HG03439 (cell line): Measurements from ENCODE around the gene SCT.
A peak's percentile ranks its signal among the peaks of the same experiment; 100 is the strongest.

Source experiments
- ATAC-seq: cut with Tn5 transposase; IDR thresholded peaks from one replicate; pipeline ENCODE4 v1.9.1; 2021; ENCODE audit warnings: mild to moderate bottlenecking, moderate library complexity; ENCODE audit not compliant: unreplicated experiment

SCT gene

DNA sequence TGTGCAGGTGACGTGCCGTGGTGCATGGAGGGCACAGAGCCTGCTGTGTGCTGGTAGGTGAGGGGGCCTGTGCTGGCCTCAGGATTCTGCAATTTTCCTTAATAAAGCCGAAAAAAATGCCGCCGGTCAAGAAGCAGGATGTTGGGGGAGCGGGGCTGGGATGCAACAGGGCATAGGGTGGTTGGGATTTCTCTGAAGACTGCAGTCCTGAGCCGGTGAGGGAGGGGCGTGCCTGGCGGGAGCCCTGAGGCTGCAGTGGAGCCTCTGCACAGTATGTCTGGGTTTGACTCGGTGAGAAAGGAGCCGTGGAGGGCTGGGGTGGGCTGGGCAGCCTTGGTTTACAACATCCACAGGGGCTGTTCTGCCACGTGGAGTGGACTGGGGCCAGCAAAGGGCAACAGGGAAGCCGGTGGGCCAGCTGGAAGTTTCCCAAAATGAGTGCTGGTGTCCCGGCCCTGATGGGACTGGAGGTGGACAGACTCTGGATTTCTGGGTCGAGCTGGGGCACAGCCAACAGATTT, 3.6 kb downstream of the SCT start:
- no peak for ATAC-seq

DNA sequence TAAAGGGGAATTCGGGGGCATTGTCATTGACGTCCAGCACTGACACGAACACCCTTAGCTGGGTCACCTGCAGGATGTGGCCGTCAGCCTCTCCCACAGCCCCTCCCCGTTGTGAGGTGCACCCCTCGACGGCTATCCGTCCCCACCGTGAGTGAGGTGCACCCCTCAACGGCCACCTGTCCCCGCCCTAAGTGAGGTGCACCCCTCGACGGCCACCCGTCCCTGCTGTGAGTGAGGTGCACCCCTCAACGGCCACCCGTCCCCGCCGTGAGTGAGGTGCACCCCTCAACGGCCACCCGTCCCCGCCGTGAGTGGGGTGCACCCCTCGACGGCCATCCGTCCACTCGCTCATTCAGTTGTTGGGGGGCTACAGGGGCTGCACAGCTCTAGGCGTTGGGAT, 5.1 kb downstream of the SCT start:
- ATAC-seq, result no peak

DNA sequence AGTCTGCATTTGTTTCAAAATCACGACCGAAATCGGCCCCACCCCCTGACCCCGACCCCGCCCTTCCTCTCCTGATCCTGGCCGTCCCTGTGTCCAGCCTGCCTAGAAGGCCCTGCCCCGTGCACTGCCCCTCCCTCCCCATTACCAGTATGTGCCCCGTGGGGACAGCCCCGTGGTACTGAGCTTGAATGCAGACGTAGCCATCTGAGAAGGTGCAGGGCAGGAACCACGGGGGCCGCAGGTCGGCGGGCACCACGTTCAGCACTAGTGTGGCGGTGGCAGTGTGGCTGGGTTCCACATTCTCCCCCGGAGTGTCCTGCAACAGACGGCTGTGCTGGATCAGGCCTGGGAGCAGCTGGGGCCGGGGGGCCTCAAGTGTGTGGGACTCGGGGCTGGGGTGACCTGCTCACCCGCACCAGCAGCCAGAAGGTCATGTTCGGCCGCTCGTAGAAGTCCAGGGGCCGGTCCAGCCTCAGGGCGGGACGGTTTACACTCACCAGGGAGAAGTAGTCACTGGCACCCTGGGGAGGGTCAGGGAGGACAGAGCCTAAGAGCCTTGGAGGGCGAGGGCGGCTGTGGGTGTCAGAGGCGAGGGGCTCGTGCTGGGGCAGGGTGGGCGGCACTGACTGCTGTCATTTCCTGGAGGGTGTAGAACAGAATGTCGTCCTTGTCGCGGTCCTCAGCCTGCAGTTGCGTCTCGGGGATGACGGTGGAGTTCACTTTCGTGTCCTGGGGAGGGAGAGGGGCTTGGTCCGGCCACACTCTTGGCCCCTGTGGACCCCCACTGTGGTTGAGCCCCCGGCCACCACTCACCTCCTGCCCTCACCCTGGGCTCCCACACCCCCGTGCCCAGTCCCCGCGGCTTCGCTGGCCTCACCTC, 5.8 kb downstream of the SCT start:
- no peak for ATAC-seq

DNA sequence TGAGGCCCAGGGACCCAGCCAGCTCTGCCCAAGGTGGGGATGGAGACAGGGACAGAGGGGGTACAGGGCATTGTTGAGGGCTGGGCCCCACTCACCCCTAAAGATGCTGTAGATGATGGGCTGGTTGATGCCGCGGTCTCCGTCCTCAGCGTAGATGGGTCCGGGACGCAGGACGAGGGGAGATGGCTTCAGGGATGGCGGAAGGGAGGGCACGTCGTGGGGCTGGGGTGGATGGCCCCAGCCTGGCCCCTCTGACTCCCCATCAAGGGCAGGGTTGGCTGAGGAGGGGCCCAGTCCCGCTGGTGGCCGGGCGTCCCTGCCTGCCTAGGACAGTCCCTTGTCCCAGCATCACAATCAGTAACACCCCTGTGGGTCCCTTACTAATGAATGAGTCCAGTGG, 6.8 kb downstream of the SCT start:
- ATAC-seq, result no peak

DNA sequence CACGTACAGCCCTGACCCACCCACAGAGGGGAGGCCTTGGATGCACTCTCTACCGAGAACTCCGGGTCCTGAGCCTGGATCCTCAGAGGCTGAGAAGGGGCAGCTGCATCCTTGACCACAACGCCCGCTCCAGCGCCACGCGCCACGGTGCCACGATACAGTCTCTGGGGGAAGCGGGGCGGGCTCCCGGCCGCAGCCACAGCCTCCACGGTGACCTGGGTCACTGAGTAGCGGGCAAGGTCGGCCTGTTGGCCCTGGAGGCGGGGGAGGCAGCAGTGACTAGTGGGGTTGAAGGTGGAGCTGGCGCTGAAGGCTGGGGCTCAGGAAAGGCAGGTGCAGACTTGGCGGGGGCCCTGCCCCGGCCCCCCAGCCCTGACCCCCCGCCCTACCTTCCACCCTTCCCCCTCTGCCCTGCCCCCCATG, 7.3 kb downstream of the SCT start:
- ATAC-seq, result no peak

DNA sequence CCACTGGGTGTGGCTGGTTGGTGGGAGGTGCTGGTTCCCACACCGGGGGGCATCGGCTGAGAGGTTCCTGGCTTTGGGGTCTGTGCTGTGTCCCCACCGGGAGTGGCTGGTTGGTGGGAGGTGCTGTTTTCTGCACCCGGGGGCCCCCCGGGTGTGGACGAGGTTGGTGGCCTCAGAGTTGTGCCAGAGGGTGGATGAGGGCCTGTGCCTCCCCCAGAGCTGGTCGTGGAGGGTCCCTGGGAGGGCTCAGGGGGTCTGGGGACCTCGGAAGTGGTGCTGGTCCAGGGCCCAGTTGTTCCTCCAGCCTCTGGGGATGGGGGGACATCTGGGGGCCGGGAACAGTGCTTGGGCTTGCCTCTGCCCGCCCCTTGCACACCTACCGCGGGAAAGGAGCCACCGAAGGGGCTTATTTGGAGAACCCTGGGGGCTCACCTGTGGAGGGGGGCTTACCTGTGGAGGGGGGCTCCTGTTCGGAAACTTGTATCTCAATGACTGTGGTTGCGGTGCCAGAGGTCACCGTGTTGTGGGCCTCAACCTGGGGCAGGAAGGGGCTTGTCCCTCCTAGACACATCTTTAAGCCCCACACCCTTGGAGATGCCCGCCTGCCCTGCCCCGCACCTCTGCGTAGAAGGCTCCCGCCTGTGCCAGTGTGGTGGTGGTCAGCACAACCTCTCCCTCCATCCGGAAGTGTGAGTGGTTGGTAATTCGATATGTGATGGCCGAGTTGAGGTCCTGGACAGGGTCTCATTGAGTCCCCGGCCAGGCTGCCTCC, 7.9 kb downstream of the SCT start:
- ATAC-seq, result no peak

DNA sequence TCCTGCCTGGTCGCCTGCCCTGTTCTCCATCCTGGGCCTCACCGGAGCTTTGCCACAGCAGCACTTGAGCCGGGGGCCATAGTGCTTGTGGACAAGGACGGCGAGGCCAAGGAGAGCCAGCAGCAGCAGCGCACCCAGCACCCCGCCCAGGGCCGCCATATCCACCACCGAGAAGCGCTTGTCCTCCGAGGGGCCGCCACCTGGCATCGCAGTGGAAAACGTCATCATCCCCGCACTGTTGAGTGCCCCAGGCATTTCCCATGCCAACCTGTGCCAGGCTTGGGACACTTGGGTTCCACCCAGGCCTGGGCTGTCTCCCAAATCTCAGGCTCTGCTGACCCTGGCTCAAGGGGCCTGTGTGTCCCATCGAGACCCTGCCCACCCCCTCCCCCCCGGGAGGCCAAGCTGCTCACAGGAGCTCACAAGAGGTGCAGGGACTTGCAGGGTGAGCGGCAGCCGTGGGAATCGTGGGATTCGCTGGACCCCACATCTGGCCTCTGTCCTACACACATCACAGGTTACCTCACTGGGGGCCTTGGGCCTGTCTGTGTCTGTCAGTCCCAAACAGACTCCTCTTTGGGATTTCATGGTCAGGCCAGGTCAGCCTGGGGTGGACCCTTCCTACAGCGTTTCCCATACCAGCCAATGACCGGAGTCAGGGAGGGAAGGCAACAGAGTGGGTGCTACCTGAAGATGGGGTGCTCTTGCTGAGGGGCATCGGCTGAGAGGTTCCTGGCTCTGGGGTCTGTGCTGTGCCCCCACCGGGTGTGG, 8.9 kb downstream of the SCT start:
- no peak for ATAC-seq

DNA sequence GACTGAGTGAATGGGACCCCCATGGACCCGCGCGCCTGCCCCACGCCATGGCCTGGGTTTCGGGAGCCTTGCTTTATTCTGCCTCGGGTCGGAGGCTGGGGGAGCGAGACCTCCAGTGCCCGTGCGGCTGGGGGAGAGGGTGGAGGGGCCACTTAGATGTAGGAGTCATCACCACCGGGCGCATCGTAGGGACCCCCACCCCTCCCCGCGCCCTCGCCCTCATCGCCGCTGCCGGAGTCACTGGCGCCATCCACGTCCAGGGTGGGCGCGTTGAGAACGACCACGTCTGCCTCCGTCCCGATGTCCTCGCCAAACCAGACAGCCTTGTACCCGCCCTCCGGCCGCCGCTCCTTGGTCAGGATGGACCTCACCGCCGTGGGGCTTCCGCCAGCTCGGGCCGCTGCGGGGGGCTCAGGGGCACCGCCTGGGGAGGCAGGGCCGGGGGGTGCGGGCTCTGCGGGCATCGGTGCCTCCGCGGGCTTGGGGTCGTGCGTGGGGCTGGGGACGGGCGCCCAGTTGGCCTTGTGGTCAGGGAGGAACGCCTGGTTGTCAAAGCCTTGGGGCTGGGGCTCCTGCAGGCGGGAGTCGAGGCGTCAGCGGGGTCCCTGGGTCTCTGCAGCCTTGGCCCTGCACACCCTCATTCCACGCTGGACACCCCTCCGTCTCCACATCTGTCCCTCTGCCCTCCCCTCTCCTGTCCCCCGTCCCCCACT, 9.6 kb downstream of the SCT start:
- ATAC-seq, result no peak

DNA sequence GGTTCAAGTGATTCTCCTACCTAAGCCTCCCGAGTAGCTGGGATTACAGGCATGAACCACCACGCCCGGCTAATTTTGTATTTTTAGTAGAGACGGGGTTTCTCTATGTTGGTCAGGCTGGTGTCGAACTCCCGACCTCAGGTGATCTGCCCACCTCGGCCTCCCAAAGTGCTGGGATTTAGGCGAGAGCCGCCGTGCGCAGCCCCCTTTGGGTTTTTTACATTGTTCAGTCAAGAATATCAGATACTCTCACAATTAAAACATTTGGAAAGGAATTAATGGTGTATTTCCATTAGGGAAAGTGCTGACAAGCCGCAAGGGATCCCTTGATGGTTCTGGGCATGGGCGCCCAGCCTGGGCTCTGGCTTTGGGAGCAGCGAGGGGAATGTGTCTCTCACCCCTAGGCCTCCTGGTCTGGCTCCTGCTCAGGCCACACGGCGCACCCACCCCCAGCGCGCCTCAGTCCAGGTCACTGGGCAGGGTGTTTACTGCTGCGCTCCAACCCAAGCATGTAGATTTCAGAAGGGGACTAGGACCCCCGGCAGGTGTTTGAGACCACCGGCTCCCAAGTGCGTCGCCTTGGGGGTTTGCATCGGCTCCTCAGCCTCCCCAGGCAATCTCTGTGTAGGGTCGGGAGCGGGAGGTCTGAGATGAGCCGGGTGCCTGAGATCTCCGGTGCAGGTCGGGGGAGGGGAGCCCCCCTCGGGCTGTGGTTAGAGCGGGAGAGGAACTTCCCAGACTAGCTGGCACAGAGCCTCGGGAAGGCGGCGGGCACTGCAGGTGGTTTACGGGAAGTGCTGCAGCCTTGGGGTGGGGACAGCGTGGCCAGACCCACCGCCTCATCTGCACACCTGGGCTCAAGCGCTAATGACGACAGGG, 10.4 kb downstream of the SCT start:
- ATAC-seq, result no peak

DNA sequence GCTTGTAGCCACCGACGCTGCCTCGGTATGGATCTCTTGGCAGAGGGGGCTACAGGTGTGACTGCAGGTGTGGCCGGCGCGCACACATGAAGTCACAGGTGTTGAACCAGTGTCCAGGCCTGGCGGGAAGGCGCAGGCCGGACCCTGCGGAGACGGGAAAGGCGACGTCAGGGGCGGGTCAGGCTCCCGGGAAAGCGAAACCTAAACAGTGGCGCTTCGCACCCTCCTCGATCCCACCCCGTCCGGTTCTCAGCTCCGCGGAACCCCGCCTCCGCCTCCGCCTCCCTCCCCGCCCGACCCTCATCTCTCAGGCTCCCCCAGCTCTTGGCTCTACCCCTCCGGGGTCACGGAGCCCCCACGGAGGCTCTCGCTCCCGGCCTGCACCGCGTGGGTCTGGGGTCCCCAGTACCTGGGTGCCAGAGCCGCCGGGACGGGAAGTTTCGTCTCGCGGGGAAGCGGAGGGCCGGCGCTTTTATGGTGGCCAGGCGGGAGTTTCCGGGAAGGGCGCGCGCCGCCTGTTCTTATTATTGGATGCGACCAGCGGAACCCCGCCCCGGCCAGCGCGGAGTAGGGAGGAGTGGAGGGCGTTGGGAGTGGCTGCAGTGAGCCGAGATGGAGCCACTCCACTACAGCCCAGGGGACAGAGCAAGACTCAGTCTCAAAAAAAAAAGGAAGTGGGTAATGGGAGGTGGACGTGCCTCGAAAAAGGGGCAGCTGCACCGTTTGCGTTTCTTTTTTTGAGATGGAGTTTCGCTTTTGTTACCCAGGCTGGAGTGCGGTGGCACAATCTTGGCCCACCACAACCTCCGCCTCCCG, 11.3 kb downstream of the SCT start, which contains the start of gene IRF7:
IRF7 (minus strand) TSS at position 447 of the 816 bp plus-strand sequence. CDS start 586 bp downstream, outside the sequence.
- peak; percentile 78 for ATAC-seq

DNA sequence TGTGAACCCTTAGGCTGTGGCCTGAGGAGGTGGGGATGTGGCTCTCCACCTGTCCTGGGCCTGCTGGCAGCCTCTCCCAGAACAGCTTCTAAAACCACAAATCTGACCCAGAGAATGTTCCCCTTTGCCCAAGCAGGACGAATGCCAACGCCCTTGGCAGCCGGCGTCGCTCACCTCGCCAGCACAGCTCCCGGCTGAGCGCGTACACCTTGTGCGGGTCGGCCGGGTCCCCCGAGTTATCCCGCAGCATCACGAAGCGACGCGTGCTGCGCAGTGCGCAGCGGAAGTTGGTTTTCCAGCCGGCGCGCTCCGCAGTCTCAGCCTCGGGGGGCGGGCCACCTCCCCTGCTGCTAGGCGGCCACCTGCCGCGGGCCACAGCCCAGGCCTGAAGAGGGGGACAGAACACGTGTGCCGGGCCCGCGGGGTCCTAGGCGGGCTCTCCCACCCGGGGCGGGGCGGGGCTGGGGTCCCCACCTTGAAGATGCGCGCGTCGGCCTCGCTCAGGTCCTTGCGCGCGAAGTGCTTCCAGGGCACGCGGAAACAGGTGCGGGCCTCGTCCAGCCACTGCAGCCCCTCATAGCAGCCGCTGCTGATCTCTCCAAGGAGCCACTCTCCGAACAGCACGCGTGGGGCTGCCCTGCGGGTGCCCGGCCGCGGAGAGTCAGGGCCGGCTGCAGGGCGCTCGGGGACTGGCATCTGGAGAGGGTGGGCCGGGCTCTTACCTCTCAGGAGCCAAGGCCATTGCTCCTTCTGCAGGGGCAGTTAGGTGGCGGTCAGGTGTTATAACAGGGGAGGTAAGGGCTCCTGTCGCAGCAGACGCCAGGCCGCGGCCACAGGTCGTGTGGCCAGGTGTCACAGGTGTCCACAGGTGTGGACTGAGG, 12.1 kb downstream of the SCT start:
- peak; percentile 14 for ATAC-seq

DNA sequence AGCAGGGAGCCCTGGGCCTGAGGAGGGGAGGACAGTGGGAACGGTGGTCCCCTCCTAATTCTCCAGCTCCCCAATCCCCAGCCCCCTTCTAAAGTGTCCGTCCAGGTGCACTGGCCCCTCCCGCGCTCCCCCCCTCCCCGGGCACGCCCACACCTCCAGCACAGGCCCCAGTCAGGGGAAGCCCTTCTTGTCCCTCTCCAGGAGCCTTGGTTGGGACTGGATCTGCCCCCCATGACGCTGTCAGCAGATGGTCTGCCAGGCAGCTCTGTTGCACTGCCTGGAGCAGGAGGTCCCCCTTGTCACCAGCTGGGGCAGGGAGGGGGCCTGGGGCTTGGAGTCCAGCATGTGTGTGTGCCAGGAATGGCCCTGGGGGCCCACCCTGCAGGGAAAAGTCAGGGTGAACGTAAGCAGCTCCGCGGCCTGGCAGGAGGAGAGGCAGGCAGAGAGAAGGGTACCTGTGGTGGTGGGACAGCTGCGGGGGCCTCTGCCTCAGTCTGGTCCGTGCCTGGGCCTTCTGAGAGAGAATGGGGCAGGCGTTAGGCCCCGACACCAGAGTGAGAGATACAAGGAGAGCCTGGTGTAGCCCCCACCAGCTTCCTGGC, 12.9 kb downstream of the SCT start:
- no peak for ATAC-seq

DNA sequence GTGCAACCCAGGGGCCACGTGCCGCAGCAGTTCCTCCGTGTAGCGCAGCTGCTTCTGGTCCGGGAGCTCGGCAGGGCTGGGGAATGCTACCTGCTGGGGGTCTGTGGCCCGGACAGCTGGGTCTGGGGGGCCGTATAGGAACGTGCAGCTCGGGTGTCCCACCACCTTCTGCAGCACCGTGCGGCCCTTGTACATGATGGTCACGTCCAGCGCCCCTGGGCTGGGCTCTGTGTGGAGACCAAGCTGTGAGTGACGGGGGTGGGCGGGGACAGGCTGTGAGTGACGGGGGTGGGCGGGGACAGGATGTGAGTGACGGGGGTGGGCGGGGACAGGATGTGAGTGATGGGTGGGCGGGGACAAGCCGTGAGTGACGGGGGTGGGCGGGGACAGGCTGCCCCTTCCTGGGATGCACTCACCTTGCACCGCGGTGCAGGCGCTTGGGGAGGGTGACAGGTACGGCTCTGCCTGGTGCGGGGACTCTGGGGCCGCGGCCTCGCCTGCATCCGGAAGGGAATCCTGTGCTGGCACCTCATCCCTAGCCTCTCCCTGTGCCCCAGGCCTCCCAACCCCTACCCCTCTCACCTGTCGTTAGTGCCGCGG, 13.5 kb downstream of the SCT start:
- ATAC-seq, result no peak

DNA sequence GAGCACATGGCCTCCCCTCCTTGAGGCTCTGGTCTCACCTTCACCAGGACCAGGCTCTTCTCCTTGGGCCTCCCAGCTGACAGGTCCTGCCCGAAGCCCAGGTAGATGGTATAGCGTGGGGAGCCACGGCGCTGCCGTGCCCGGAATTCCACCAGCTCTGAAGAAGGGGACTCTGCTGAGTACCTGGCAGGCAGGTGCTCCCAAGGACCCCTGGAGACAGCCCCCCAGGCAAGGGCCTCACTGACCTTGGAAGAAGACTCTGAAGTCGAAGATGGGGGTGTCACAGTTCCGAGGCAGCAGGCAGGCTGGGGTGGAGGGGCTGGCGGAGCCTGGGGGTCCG, 14.1 kb downstream of the SCT start:
- no peak for ATAC-seq

DNA sequence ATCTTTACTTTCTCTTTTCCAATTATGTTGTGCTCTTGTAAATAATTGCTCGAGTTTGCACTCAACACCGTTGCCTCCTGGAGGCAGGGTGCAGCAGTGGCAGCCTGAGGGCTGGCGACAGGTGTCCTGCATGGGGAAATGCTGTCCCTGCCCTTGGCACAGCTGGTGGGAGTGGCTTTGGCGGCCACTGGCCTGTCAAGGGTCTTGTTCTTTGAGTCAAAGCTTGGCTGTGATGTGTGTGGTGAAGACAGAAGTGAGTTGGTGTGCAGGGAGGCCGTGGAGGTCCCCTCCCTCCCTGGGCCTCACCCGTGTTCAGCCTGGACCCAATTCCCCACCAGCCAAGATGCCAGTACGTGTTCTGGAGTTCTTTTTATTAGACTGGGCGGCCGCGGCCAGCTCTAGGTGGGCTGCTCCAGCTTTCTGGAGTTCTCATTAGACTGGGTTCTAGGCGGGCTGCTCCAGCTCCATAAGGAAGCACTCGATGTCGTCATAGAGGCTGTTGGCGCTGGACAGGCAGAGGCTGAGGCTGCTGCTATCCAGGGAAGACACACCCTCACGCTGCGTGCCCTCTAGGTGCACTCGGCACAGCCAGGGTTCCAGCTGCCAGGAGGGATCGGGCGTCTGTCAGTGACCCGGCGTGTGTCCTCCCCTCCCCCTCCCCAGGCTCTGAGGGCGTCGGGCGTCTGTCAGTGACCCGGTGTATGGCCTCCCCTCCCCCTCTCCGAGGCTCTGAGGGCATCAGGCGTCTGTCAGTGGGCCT, 14.6 kb downstream of the SCT start:
- no peak for ATAC-seq
